ENCODE measurements around the gene ZNF599.
A peak's percentile ranks its signal among the peaks of the same experiment; 100 is the strongest.
"Not testable (repeated sequence)": the region's sequence is repeated elsewhere in the genome, so short reads cannot be mapped to it uniquely, and the experiment has no call there.

Gene ZNF599

GRCh38 chr19:34772697-34773554, at the start of gene ZNF599:
Gene ZNF599, minus strand, starts transcription at chr19:34773215. Its CDS starts 374 bp downstream, at chr19:34772841.
- peak; percentile 88 for DNase-seq

GRCh38 chr19:34818270-34818669, 45.3 kb upstream of the ZNF599 start:
- no peak for DNase-seq

DNA sequence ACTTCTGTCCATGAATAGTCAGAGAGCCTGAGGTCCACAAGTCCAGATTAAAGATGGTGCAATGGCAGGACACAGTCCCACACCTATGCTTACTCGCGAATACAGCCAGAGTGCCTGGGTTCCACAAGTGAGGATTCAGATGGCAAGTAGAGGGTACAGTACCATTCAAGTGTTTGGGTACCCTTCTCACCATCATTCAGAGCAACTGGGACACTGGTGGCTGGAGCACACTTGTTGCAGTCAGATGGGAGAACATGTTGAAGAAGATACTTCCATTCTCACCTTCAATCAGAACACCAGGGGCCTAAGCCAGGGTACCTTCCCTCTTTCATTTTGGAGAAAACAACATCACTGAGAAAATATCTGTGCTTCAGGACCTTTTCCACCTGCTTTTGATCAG, 43.7 kb upstream of the ZNF599 start:
- no peak for DNase-seq

DNA sequence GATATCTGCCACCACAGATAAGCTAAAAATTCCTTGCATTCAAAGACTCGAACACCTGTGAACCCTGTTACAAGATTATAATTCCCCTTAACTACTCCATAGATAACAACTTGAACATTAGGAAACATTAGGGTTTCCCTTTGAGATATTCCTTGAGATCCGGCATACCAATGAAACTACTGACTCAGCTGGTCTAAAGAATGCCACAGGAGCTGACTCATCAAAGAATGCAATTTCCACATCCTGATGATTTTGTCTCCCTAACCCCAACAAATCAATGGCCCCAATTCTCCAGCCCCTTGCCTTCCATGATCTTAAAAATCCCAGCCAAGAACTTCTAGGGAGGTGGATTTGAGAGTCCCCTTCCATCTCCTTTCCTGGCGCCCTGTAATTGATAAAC, 35.6 kb upstream of the ZNF599 start:
- DNase-seq: peak; percentile 67

DNA sequence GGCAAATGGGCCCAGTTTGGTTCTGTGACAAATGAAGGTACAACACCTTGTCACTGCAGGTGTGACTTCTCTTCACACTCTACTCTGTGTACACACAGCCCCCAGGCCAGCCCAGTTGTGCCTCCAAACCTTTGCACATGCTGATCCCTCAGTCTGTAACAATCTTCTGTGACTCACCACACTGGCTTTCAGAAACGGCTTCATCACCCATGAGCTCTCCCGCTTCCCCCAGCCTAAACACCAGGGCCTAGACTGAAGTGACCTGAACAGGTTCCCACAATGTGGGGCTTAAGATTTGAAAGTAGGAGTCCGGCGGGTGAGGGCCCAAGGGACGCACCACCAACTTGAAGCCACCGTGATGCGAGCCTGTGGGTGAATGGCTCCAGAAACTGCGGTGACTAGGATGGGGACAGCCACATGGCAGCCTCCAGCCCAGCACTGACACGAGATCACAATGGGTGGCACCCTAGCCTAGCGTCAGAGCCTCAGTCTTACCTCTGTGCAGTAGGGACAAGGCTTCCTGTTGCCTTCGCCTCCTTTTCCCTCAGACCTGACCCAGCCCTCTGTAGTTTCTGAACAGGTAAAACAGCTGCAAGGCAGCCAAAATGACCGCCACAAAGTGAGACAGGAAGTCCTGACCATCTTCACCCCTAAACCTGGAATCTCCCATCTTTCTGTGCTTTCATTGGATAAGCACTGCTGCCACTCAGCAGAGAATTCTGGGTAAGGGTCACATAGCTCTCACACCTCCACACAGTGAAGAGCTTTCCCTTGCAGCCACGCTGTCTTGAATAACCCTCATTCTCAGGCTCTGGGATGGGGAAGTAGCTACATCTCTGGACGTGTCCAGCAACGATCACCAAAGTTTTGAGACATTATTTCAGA, 34.2 kb upstream of the ZNF599 start:
- DNase-seq: no peak

- DNase-seq: no peak
These were observed 31.1 kb upstream of the ZNF599 start for GRCh38 chr19:34804115-34804514.

DNA sequence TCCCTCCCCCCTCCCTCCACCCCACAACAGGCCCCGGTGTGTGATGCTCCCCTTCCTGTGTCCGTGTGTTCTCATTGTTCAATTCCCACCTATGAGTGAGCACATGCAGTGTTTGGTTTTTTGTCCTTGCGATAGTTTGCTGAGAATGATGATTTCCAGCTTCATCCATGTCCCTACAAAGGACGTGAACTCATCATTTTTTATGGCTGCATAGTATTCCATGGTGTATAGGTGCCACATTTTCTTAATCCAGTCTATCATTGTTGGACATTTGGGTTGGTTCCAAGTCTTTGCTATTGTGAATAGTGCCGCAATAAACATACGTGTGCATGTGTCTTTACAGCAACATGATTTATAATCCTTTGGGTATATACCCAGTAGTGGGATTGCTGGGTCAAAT, 23.9 kb upstream of the ZNF599 start:
- not testable (repeated sequence) for DNase-seq

GRCh38 chr19:34794066-34794960, 21.3 kb upstream of the ZNF599 start:
- no peak for DNase-seq

DNA sequence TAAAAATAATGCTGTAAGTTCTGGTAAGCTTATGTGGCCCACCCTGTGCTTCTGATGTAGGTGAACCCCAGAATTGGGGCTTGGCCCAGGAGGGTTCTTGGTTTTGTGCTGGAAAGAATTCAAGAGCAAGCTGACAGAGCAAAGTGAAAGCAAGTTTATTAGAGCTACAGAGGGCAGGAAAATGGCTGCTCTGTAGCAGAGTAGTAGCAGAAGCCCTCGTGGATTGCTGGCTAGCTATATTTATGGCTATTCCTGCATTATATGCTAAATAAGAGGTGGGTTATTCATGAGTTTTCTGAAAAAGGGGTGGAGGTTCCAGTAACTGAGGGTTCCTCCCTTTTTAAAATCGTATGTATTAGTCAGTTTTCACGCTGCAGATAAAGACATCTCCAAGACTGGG, 20.6 kb upstream of the ZNF599 start:
- no peak for DNase-seq

DNA sequence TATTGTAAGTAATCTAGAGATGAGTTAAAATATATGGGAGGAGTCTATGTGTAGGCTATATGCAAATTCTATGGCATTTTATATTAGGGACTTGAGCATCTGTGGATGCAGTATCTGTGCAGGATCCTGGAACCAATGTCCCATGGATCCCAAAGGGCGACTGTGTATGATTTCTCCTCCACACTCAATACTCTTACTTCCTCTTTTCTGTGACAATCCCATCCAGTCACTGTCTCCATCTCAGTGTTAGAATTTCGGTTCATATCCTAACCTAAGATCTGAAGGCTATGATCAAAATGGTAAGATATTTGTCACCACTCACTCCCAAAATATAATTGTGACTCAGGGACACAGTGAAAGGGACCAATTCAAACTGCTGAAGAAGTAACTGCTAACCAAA, 15.1 kb upstream of the ZNF599 start:
- DNase-seq: no peak

DNA sequence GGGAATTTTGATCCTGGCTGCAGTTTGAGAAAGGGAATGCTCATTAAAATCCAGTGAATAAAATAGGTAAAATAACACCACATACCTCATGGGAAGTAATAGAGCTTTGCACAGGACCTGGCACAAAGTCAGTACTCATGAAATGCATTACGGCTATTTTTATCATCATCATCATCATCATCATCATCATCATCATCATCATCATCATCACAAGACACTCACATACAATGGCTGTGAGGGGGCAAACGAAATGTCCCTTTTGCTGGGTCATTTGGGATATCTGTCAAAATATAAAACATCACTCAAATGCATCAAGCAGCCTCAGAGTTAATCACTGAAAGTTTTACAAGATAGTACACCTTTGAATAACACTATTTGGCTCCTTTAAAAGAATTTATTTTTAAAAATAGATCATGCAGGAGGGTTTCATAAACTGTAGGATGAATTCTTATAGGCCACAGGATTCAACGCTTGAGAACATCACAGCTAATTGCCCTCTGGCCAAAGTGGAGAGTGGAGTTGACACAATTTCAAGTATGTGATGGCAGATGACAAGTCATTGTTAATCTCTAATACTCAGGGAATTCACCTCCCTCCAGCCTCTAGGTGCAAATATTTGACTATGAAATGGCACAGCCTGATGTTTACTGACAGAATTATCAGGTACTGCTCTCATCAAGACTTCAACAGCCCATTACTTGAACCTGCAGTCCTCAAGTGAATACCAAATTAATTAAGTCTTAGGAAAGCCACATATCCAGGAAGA, 14.2 kb upstream of the ZNF599 start:
- DNase-seq: no peak

- no peak for DNase-seq
These were observed 13.2 kb upstream of the ZNF599 start for GRCh38 chr19:34786236-34786635.

GRCh38 chr19:34779652-34780051, 6.6 kb upstream of the ZNF599 start:
- no peak for DNase-seq

GRCh38 chr19:34778342-34778741, 5.3 kb upstream of the ZNF599 start:
- no peak for DNase-seq

DNA sequence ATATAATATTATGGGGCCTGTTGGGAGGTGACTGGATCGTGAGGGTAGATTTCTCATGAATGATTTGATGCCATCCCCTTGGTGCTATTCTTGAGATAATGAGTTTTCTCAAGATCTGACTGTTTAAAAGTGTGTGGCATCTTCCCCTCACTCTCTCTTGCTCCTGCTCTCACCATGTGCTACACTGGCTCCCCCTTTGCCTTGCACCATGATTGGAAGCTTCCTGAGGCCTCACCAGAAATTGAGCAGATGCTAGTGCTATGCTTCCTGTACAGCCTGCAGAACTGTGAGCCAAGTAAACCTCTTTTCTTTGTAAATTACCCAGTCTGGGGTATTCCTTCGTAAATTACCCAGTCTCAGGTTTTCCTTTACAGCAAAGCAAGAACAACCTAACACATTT, 1.8 kb upstream of the ZNF599 start:
- no peak for DNase-seq

GRCh38 chr19:34773555-34773864, 495 bp upstream of the ZNF599 start:
- no peak for DNase-seq

GRCh38 chr19:34767951-34768350, 5.1 kb downstream of the ZNF599 start:
- DNase-seq: no peak

DNA sequence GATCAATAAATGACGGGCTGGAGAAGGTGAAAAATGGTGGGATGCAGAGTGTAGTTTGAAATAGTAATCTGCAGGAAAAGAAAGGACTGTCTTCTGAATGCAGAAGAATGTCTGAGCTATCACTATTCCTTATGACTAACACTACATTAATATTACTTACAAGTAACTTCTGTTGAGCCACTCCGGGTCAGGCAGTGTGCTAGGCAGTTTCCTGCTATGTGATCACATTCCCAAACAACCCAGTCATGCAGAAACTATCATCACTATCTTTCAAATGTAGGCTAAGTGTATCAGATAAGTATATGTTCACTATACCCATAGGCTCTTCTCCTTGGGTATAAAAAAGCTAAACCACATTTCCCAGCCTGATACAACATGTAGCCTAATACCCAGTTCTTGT, 6.6 kb downstream of the ZNF599 start:
- no peak for DNase-seq

DNA sequence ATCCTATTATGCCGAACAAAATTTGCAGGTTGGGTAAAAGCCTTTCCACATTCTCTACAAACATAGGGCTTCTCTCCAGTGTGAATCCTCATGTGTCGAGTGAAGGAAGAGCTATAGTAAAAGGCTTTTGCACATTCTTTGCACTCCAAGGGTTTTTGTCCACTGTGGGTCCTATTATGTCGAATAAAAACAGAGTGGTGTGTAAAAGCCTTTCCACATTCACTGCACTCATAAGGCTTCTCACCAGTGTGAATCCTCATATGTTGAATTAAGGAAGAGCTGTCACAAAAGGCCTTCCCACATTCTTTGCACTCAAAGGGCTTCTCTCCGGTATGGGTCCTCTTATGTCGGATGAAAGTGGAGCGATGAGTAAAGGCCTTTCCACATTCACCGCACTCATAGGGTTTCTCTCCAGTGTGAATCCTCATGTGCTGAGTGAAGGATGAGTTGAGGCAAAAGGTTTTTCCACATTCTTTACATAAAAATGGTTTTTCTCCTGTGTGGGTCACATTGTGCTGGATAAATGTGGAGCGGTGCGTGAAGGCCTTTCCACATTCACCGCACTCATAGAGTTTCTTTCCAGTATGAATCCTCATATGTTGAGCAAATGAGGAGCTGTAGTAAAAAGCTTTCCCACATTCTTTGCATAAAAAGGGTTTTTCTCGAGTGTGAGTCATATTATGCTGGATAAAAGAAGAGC, 13.6 kb downstream of the ZNF599 start:
- no peak for DNase-seq

DNA sequence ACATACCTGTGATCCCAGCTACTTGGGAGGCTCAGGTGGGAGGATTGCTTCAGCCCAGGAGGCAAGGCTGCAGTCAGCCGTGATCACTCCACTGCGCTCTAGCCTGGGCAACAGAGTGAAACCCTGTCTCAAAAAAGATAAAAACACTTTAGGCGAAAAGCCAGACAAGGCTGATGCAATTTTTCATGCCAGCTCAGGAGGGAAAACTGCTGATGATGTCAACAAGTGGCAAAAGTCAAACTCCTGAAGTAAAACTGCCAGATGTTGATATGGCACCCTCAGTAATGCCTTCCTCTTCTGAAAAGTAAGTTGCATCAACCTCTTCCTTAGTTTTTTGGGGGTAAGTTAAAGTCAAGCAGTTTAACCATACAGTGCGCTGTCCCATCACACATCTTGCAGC, 15.6 kb downstream of the ZNF599 start:
- no peak for DNase-seq

DNA sequence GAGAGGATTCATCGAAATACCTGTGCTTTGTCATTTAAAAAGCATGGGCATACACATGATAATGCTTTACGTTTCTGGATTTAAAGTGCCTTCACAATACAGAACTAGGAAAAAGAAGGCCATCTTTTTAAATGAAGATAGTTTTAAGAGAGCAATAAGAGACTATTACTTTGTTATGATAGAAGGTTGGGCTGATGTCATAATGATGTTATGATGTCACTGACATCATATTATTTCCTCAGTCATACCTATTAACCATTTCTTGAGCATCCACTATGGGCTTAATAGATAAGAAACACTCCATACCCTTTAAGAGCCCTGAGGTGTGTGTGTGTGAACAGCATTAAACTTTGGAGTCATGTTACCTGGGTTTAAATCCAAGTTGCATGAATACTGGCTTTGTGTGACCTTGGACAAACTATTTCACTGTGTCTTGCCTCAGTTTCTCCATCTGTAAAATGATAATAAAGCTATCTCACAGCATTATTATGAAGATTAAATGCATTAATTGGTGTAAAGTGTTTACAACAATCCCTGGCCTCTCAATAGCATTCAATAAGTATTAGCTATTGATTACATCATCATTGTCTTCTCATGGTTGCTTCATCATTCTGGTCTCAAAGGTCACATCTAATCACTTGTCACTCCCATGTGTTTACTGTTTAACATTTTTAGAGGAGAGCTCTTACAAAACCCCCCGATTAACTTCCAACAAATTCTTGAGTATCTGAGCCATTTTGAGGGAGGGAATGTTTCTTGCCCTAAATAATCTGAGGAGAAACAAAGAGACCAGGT, 27.9 kb downstream of the ZNF599 start:
- DNase-seq: no peak
